Esophagus muscularis mucosa (tissue), 4 donors: ENCODE data around the gene COL6A3. TPM values are rescaled to one million over a fixed set of nuclear protein-coding genes. Genes with fewer than 3 reads are reported as not detected.

Experiments used
- DNase-seq: peaks from one replicate; pipeline ENCODE4 v3.0.0-alpha.2; 2017; ENCODE audit errors: extremely low spot score
- H3K27ac ChIP-seq, 4 donors: fragments of 200-600 bp; sonication (generic); replicated peaks in 1 of 4; 1 replicate in 3 of 4; 2 replicates in 1 of 4; pipeline ENCODE4 v1.5.1; 2016 to 2019; ENCODE audit warnings: mild to moderate bottlenecking in 1 of 4
- H3K27me3 ChIP-seq, 4 donors: fragments of 200-600 bp; sonication (generic); one replicate each; pipeline versions ENCODE4 v1.5.1 to v1.6.0; 2016 to 2019
- H3K36me3 ChIP-seq, 4 donors: fragments of 200-600 bp; sonication (generic); one replicate each; pipeline ENCODE4 v1.5.1; 2016 to 2019
- H3K4me1 ChIP-seq, 4 donors: fragments of 200-600 bp; sonication (generic); one replicate each; pipeline ENCODE4 v1.5.1; 2016 to 2019
- H3K4me3 ChIP-seq, 4 donors: fragments of 200-600 bp; sonication (generic); 1 replicate in 2 of 4; 2 replicates in 2 of 4; pipeline ENCODE4 v1.5.1; 2016 to 2019; ENCODE audit warnings: mild to moderate bottlenecking in 4 of 4, moderate library complexity in 1 of 4
- H3K9me3 ChIP-seq, 4 donors: fragments of 200-600 bp; sonication (generic); 1 replicate in 3 of 4; 2 replicates in 1 of 4; pipeline ENCODE4 v1.5.1; 2016 to 2019
- CTCF ChIP-seq, 3 experiments: fragments of 200-600 bp in 2 of 3; fragments of 450-650 bp in 1 of 3; sonication (generic) in 2 of 3; IDR thresholded peaks; one replicate each; pipeline ENCODE4 v1.5.1; 2017 to 2019; ENCODE audit warnings: antibody characterized with exemption in 3 of 3, mild to moderate bottlenecking in 2 of 3, moderate library complexity in 1 of 3
- EP300 ChIP-seq: sonication (generic); formaldehyde crosslinking; IDR thresholded peaks from one replicate; pipeline ENCODE4 v1.6.1; 2017; ENCODE audit warnings: antibody characterized with exemption
- POLR2A ChIP-seq: fragments of 450-650 bp; IDR thresholded peaks from one replicate; pipeline ENCODE4 v1.6.1; 2017; ENCODE audit warnings: antibody characterized with exemption, moderate library complexity, mild to moderate bottlenecking, low read depth
- POLR2AphosphoS5 ChIP-seq, 2 donors: sonication (generic); formaldehyde crosslinking; IDR thresholded peaks; one replicate each; pipeline ENCODE4 v1.6.1; 2017; ENCODE audit warnings: antibody characterized with exemption in 2 of 2
- WGBS: methylation state at CpG from one replicate; pipeline ENCODE4 v1.1.5; 2018; 5-methylcytosine and 5-hydroxymethylcytosine counted together
- intact Hi-C: fragments of 100-400 bp; cut with DNase I; formaldehyde crosslinking; loops from one replicate; pipeline ENCODE4 v1.15.1; 2023
- total RNA-seq, 4 donors: library from RNA; depleted of rRNA; stranded (reverse); fragments of >200 nt; gene quantifications; one replicate each; pipeline versions ENCODE4 v1.1.0 to v1.2.1, GENCODE V29; 2016

Gene COL6A3
- total RNA-seq, 4 donors from 2014 or later = 96.2 to 350 (median 192) TPM

GRCh38 chr2:237371856-237372255, 42.1 kb downstream of the COL6A3 start:
- TF ChIP-seq EP300 = no peak
- TF ChIP-seq POLR2AphosphoS5 (IDR thresholded peaks at IDR 0.05) = no peak
- TF ChIP-seq CTCF (IDR thresholded peaks at IDR 0.05) = no peak
- no peak for TF ChIP-seq POLR2A
- H3K27me3 ChIP-seq = no peaks in the 10 kb centered on the region
- H3K9me3 ChIP-seq = no peaks in the 10 kb centered on the region
- H3K27ac ChIP-seq = peak overlapping the region in 1 of 4 donors; percentile 38
- 93% methylated on average over 14 of the region's 24 CpGs for WGBS
- peaks cover 0 to 12% (median 6%) of the 10 kb centered on the region in 4 donors for H3K4me1 ChIP-seq
- no peak for DNase-seq
- peaks cover 12 to 98% (median 53%) of the 10 kb centered on the region in 4 donors for H3K36me3 ChIP-seq
- intact Hi-C loops = no loop called here
- no peak overlapping the region for H3K4me3 ChIP-seq

- Histone ChIP-seq H3K4me1 (peaks cover 0 to 22% (median 17%) of the 10 kb centered on the region in 4 donors), H3K4me3 (no peak overlapping the region), H3K27ac (no peak overlapping the region), H3K36me3 (peaks cover 9 to 98% (median 53%) of the 10 kb centered on the region in 4 donors), H3K9me3 (no peaks in the 10 kb centered on the region), H3K27me3 (no peaks in the 10 kb centered on the region)
- no peak for DNase-seq
- intact Hi-C loops = no loop called here
- TF ChIP-seq EP300 (no peak), POLR2AphosphoS5 (IDR thresholded peaks at IDR 0.05) (no peak), CTCF (IDR thresholded peaks at IDR 0.05) (no peak), POLR2A (no peak)
- WGBS = 91% methylated on average over 16 of the region's 19 CpGs
Measured at GRCh38 chr2:237365671-237366070, 48.3 kb downstream of the COL6A3 start.

- H3K27ac ChIP-seq = no peak overlapping the region
- DNase-seq = no peak
- no peak overlapping the region for H3K4me3 ChIP-seq
- peaks cover 9 to 98% (median 62%) of the 10 kb centered on the region in 4 donors for H3K36me3 ChIP-seq
- TF ChIP-seq POLR2A = no peak
- no peak for TF ChIP-seq CTCF (IDR thresholded peaks at IDR 0.05)
- TF ChIP-seq EP300 = no peak
- TF ChIP-seq POLR2AphosphoS5 (IDR thresholded peaks at IDR 0.05) = no peak
- no peaks in the 10 kb centered on the region for H3K27me3 ChIP-seq
- H3K4me1 ChIP-seq = peaks cover 0 to 33% (median 27%) of the 10 kb centered on the region in 4 donors
- no peaks in the 10 kb centered on the region for H3K9me3 ChIP-seq
- WGBS = 86% methylated on average over 7 of the region's 7 CpGs
- intact Hi-C loops = no loop called here
Measured at GRCh38 chr2:237364655-237365054, 49.3 kb downstream of the COL6A3 start.

GRCh38 chr2:237361194-237362004, 52.6 kb downstream of the COL6A3 start:
- no peak overlapping the region for H3K4me3 ChIP-seq
- H3K4me1 ChIP-seq = peaks cover 0 to 44% (median 36%) of the 10 kb centered on the region in 4 donors
- no peaks in the 10 kb centered on the region for H3K27me3 ChIP-seq
- H3K9me3 ChIP-seq = no peaks in the 10 kb centered on the region
- peaks cover 9 to 94% (median 60%) of the 10 kb centered on the region in 4 donors for H3K36me3 ChIP-seq
- peak overlapping the region; percentile 53 to 76 (median 64) for H3K27ac ChIP-seq
- WGBS = 85% methylated on average over 22 of the region's 22 CpGs
- intact Hi-C loops = no loop called here
- no peak for DNase-seq
- TF ChIP-seq EP300 (no peak), POLR2AphosphoS5 (IDR thresholded peaks at IDR 0.05) (peak; percentile 10 to 31)

- no peak for TF ChIP-seq EP300
- TF ChIP-seq CTCF (IDR thresholded peaks at IDR 0.05) = no peak
- no peak for TF ChIP-seq POLR2AphosphoS5 (IDR thresholded peaks at IDR 0.05)
- no peak for TF ChIP-seq POLR2A
- no peak for DNase-seq
- Histone ChIP-seq H3K27ac (peak overlapping the region; percentile 53 to 76 (median 64)), H3K4me1 (peaks cover 0 to 53% (median 45%) of the 10 kb centered on the region in 4 donors), H3K4me3 (no peak overlapping the region), H3K36me3 (peaks cover 5 to 84% (median 50%) of the 10 kb centered on the region in 4 donors), H3K9me3 (no peaks in the 10 kb centered on the region), H3K27me3 (no peaks in the 10 kb centered on the region)
- intact Hi-C loops = no loop called here
- WGBS = 65% methylated on average over 12 of the region's 23 CpGs
Measured at GRCh38 chr2:237359894-237360780, 53.8 kb downstream of the COL6A3 start.
